ENCODE data around the gene SP140. TPM values are rescaled to one million over a fixed set of nuclear protein-coding genes. Genes with fewer than 3 reads are reported as not detected.

Gene SP140
- total RNA-seq, 1 experiment from 2014 or later, result 2.6 TPM

DNA sequence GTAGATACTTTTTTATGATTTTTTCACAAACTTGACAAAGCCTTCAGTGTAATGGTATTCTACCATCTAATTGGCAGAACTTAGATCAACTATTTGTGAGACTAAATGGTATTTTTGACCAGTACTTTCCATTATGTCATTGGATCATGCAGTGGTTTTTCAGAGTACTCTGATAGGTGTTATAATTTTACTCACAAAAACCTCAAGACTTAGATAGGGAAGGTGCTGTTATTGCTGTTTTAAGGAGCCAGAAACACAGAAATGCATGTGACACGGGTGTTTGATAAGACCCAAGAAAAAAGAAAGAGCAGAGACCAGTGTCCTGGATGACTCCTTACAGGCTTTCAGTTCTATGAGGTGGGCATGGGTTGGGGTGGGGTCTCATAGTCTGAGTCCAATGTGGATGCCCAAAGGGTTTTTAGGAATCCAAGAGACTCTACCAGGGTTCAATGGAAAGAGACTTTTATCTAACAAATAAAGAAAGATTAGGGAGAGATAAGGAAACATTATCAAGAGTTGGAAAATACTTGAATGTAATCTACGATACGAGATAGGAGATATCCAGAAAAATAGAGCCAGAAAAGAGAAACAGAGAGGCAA lies 31.3 kb downstream of the SP140 start:
- ATAC-seq (no peak), DNase-seq (ENCODE audit: low read depth, low spot score) (no peak)
- no peak overlapping the region for H3K9ac ChIP-seq (ENCODE audit: low read length)
- intact Hi-C loops (cut with micrococcal nuclease), result no loop called here
- no peak overlapping the region for H3K4me3 ChIP-seq (replicated peaks in 1 of 2; ENCODE audit: low read depth in 1 of 2, low read length in 2 of 2)
- H3K36me3 ChIP-seq (ENCODE audit: control insufficient read depth in 1 of 2, insufficient read depth in 2 of 2, low read length in 2 of 2), result no peaks in the 10 kb centered on the region
- TF ChIP-seq CBX3 (IDR thresholded peaks at IDR 0.05; ENCODE audit: low read depth) (no peak), SIN3A (IDR thresholded peaks at IDR 0.05; ENCODE audit: low read depth) (no peak), POLR2AphosphoS5 (IDR thresholded peaks at IDR 0.05; ENCODE audit: low read depth, low read length) (no peak), EZH2 (IDR thresholded peaks at IDR 0.05) (no peak), JUND (IDR thresholded peaks at IDR 0.05) (no peak), SRF (IDR thresholded peaks at IDR 0.05; ENCODE audit: low read depth) (no peak), REST (IDR thresholded peaks at IDR 0.05; ENCODE audit: low read depth) (no peak), SP1 (IDR thresholded peaks at IDR 0.05; ENCODE audit: low read depth) (no peak), ZFX (IDR thresholded peaks at IDR 0.05) (no peak)
- ChIA-PET POLR2A (no interaction called here), CTCF (no interaction called here), RAD21 (ENCODE audit: low non-redundant PET in 1 of 2, low total read pairs in 2 of 2, uncharacterized antibody in 2 of 2, unreplicated experiment in 2 of 2) (no interaction called here)
- no peak overlapping the region for H3K27ac ChIP-seq (ENCODE audit: low read depth, low read length)
- H4K20me1 ChIP-seq (ENCODE audit: insufficient read depth), result no peaks in the 10 kb centered on the region
- no peaks in the 10 kb centered on the region for H3K9me2 ChIP-seq (ENCODE audit: insufficient read depth)
- no peaks in the 10 kb centered on the region for H3K9me3 ChIP-seq (ENCODE audit: control insufficient read depth in 1 of 2, insufficient read depth in 1 of 2, low read depth in 1 of 2, low read length in 2 of 2)
- no peaks in the 10 kb centered on the region for H3K4me1 ChIP-seq (ENCODE audit: control insufficient read depth in 1 of 2, insufficient read depth in 2 of 2, low read length in 2 of 2)
- no peak overlapping the region for H3K4me2 ChIP-seq (ENCODE audit: low read length)
- peaks cover 3% of the 10 kb centered on the region; the same call in 1 of the 2 replicates for H3K27me3 ChIP-seq (ENCODE audit: insufficient read depth, low read length)
- BruUV-seq (replicated peaks), result no TSS peak
- no peaks in the 10 kb centered on the region for H3K79me2 ChIP-seq (ENCODE audit: insufficient read depth, low read length)
- no peak overlapping the region for H2AFZ ChIP-seq (ENCODE audit: low read depth, low read length, poor library complexity, severe bottlenecking)
